Measurements from ENCODE around the gene TRIAP1. TPM values are rescaled to one million over a fixed set of nuclear protein-coding genes. Genes with fewer than 3 reads are reported as not detected.
"Not testable (repeated sequence)": the region's sequence is repeated elsewhere in the genome, so short reads cannot be mapped to it uniquely, and the experiment has no call there.

Gene TRIAP1
- total RNA-seq, 2 donors from 2014 or later: 20.4 to 27.8 TPM

GRCh38 chr12:120460157-120460556 lies 14.0 kb upstream of the TRIAP1 start:
- no peak for TF ChIP-seq CTCF (IDR thresholded peaks at IDR 0.05)
- no peak overlapping the region for H3K4me3 ChIP-seq
- no peaks in the 10 kb centered on the region for H3K27me3 ChIP-seq
- no peak for DNase-seq
- no peaks in the 10 kb centered on the region for H3K4me1 ChIP-seq
- intact Hi-C loops (cut with DNase I): no loop called here
- peaks cover 38% of the 10 kb centered on the region for H3K36me3 ChIP-seq
- no peak overlapping the region for H3K9ac ChIP-seq (ENCODE audit: low read depth in 2 of 2, low read length in 2 of 2)
- no peak overlapping the region for H3K27ac ChIP-seq
- no peaks in the 10 kb centered on the region for H3K9me3 ChIP-seq

- Histone ChIP-seq H3K4me1 (no peaks in the 10 kb centered on the region), H3K9ac (ENCODE audit: low read depth in 2 of 2, low read length in 2 of 2) (no peak overlapping the region)
Measured at GRCh38 chr12:120457133-120457532, 10.9 kb upstream of the TRIAP1 start.

GRCh38 chr12:120455302-120455701 lies 9.1 kb upstream of the TRIAP1 start:
- Histone ChIP-seq H3K27ac (no peak overlapping the region), H3K4me3 (no peak overlapping the region)
- intact Hi-C loops (cut with DNase I): no loop called here

More at GRCh38 chr12:120457133-120457532, 10.9 kb upstream of the TRIAP1 start:
- intact Hi-C loops (cut with DNase I): no loop called here
- Histone ChIP-seq H3K27me3 (no peaks in the 10 kb centered on the region), H3K9me3 (no peaks in the 10 kb centered on the region), H3K27ac (no peak overlapping the region), H3K4me3 (no peak overlapping the region), H3K36me3 (peaks cover 21% of the 10 kb centered on the region)
- DNase-seq: no peak
- TF ChIP-seq CTCF (IDR thresholded peaks at IDR 0.05): no peak

DNA sequence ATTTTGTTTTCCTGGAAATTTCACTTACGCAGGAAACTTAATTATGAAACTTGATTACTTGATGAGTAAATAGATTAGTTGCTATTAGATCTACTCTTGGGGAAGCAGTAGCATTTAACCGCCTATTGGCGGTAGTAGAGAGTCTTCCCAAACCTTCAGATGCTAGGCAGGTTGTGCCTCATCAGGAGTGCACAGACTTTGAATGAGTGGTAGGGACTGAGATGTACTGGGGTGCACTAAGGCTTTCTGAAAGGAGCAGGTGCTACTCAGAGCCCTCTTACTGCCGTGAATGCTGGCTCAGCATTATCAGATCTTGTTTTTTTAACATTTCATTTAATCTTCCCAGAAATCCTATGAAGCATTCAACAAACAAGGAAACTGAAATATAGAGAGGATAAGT lies 7.8 kb upstream of the TRIAP1 start:
- H3K36me3 ChIP-seq: peaks cover 8% of the 10 kb centered on the region
- no peaks in the 10 kb centered on the region for H3K27me3 ChIP-seq
- no peak overlapping the region for H3K4me3 ChIP-seq
- H3K9ac ChIP-seq (ENCODE audit: low read depth in 2 of 2, low read length in 2 of 2): no peak overlapping the region
- peak; percentile 65 for TF ChIP-seq CTCF (IDR thresholded peaks at IDR 0.05)
- no peak for DNase-seq
- no peak overlapping the region for H3K27ac ChIP-seq
- H3K4me1 ChIP-seq: no peaks in the 10 kb centered on the region
- H3K9me3 ChIP-seq: no peaks in the 10 kb centered on the region
- intact Hi-C loops (cut with DNase I): no loop called here

More at GRCh38 chr12:120455302-120455701, 9.1 kb upstream of the TRIAP1 start:
- no peak overlapping the region for H3K9ac ChIP-seq (ENCODE audit: low read depth in 2 of 2, low read length in 2 of 2)
- H3K4me1 ChIP-seq: no peaks in the 10 kb centered on the region
- peaks cover 19% of the 10 kb centered on the region for H3K36me3 ChIP-seq
- no peaks in the 10 kb centered on the region for H3K9me3 ChIP-seq
- no peaks in the 10 kb centered on the region for H3K27me3 ChIP-seq
- no peak for DNase-seq
- no peak for TF ChIP-seq CTCF (IDR thresholded peaks at IDR 0.05)

DNA sequence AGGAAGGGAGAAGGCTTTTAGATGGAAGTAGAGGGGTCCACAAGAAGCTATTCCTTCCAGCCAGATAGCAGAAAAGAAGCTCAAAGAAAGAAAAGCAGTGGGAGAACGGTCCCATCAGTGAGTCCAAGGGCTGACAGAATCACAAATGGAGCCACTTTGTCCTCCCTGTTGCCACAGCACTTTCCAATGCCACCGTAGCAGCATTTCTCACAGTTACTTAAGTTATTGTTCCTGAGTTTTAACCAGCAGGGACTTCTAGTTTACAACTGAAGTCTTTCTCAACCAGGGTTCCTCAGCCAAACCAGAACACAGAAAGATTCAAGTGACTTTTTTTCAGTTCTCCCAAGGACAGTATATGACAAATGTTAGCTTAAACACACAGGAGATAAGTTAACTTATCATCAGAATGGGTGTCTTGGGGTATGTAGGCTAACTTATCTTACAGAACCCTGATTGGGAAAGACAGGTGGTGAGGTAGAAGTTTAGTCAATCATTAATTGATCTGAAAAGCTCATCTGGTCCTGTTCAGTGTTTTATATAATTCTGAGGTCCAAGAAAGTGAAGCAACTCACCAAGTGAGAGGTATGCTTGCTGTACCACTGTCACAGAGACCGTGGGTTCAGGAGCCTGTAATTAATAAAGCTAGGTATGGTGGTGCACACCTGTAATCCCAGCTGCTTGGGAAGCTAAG lies 7.0 kb upstream of the TRIAP1 start:
- Histone ChIP-seq H3K9ac (ENCODE audit: low read depth in 2 of 2, low read length in 2 of 2) (no peak overlapping the region), H3K9me3 (no peaks in the 10 kb centered on the region), H3K27ac (no peak overlapping the region), H3K4me3 (no peak overlapping the region), H3K4me1 (no peaks in the 10 kb centered on the region), H3K36me3 (peaks cover 2% of the 10 kb centered on the region), H3K27me3 (no peaks in the 10 kb centered on the region)
- TF ChIP-seq CTCF (IDR thresholded peaks at IDR 0.05): no peak
- no peak for DNase-seq
- intact Hi-C loops (cut with DNase I): no loop called here

GRCh38 chr12:120452524-120452923 lies 6.3 kb upstream of the TRIAP1 start:
- H3K4me1 ChIP-seq; H3K9ac ChIP-seq (ENCODE audit: low read depth in 2 of 2, low read length in 2 of 2); H3K27me3 ChIP-seq; intact Hi-C loops (cut with DNase I); H3K27ac ChIP-seq; H3K36me3 ChIP-seq; DNase-seq; H3K4me3 ChIP-seq; H3K9me3 ChIP-seq: not testable (repeated sequence)

Data from colonic mucosa (tissue), 4 donors.